ENCODE data around the gene SPATA20.

Gene SPATA20

DNA sequence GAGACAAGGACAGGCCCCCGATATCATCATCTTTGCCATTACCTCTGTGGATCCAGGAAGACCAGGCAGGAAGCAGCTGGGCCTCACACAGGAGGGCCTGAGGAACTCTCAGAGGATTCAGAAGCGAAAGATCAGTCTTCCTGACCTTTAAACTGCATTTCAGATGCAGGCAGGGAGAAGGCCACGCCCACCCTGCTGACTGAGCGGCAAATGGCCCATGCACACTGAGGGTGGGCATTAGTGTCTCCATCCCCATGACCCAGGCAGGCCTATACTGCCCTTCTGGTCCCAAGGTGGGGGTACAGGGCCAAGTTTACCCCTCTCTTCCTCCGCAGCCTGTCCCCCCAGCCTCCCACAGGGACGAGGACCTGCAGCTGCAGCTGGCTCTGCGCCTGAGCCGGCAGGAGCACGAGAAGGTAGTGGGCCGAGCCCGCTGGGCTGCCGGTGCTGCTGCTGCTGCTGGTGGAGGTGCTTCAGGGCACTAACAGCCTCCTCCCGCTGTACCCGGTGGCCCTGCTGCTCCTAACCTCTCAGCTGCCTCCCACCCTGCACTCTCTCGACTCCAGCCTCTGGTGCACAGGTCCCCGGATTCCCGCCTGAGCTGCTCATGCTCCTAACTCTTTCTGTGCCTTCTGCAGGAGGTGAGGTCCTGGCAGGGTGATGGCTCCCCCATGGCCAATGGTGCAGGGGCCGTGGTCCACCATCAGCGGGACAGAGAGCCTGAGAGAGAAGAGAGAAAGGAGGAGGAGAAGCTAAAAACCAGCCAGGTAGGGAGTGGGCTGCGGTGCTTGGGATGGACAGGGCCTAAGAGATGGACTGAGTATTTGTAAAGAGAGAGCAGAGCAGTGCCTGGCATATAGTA is 8.2 kb upstream of the SPATA20 start:
- in situ Hi-C loops (cut with HindIII; ENCODE audit: low sequenced_read_pairs) = no loop called here

DNA sequence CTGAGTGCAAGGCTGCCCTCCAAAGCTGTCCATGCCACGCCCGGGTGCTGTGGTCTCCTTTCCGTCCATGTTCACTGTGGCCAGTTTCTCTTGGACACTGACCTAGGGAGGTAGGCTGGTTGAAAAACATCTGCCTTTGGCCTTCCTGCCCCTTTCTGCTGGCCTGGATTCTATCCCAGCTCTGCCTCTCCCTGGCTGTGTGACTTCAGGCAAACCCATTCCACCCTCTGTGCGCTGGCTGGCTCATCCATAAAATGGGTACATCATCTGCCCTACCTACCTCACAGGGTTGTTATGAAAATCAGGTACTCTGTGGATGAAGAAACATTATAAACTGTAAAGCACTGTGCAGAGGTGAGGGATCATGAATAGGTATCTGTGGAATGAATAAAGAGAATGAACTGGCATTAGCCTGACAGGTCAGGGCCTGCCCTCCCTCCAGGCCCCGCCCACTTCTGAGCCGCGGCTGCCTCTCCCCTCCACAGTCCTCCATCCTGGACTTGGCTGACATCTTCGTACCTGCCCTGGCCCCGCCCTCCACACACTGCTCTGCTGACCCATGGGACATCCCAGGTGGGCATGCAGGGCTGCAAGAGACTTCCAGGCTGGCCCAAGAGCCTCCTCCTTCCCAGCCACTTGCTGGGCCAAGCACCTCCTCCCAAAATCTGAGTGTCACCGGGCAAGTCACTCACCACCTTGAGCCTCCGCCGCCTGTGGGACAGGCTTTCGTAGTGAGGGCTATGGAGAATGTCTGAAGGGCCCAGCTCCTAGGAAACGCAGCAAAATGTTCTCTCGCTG is 7.0 kb upstream of the SPATA20 start:
- in situ Hi-C loops (cut with HindIII; ENCODE audit: low sequenced_read_pairs) = no loop called here

DNA sequence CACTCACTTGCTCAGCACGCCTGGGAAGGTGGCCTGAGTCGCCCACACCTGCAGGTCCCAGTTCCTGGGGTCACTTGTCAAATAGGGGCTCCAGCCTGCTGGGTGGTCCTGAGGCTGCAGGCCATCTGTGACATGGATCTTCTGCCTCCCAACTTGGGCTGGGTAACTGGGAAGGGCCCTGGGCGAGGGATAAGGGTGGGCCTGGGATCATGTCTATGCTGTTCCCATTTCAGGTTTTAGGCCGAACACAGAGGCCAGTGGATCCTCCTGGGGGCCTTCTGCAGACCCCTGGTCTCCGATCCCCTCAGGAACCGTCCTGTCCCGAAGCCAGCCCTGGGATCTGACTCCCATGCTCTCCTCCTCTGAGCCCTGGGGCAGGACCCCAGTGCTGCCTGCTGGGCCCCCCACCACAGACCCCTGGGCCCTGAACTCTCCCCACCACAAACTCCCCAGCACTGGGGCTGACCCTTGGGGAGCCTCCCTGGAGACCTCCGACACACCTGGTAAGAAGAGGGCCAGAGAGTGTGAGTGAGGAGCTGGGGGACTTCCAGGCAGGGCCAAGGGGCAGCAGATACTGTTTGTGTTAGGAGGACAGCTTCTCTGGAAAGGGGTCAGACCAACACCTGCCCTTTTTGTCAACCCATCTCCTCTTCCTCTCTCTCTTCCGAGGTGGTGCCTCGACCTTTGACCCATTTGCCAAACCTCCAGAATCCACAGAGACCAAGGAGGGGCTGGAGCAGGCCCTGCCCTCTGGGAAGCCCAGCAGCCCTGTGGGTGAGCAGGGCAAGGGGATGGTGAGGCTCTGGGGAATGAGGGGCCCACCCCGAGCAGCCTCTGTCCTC is 6.2 kb upstream of the SPATA20 start:
- in situ Hi-C loops (cut with HindIII; ENCODE audit: low sequenced_read_pairs) = no loop called here

DNA sequence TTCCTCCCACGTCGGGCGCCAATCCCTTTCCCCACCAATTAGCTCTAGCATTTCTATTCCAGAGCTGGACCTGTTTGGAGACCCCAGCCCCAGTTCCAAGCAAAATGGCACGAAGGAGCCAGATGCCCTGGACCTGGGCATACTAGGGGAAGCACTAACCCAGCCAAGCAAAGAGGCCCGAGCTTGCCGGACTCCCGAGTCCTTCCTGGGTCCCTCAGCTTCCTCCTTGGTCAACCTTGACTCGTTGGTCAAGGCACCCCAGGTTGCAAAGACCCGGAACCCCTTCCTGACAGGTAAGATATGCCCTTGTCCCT is 5.6 kb upstream of the SPATA20 start:
- in situ Hi-C loops (cut with HindIII; ENCODE audit: low sequenced_read_pairs) = no loop called here

DNA sequence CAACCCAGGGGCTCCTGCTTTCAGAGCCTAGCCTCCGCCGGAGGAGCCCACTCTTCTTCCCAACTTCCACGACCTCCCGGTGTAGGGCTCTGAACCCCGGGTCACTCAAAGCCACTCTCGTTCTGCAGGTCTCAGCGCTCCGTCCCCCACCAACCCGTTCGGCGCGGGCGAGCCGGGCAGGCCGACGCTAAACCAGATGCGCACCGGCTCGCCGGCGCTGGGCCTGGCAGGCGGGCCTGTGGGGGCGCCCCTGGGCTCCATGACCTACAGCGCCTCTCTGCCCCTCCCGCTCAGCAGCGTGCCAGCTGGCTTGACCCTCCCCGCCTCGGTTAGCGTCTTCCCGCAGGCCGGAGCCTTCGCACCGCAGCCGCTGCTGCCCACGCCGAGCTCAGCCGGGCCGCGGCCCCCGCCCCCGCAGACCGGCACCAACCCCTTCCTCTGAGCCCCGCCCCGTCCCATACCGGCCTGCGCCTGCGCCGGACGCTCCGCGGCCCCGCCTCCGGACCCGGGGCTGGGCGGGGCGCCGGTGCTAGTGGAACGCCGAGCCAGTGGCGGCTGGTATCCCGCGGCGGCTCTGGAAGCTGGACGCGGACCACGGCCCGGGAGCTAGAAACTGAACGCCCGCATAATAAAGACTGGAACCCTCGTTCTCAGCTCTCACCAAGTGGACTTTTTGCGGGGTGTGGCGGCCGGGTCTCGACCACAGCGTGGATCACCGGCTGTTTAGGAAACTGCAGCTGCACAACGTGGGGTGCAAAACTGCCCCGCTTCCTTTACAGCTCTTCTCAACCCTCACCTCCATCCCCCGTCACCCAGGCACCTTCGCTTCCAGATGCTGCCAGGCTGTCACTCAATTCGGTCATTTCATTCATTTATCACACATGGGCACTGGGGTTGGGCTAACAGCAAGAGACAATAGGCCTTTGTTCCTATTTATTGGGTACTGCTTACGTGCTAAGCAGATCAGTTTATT is 5.0 kb upstream of the SPATA20 start:
- in situ Hi-C loops (cut with HindIII; ENCODE audit: low sequenced_read_pairs) = no loop called here

DNA sequence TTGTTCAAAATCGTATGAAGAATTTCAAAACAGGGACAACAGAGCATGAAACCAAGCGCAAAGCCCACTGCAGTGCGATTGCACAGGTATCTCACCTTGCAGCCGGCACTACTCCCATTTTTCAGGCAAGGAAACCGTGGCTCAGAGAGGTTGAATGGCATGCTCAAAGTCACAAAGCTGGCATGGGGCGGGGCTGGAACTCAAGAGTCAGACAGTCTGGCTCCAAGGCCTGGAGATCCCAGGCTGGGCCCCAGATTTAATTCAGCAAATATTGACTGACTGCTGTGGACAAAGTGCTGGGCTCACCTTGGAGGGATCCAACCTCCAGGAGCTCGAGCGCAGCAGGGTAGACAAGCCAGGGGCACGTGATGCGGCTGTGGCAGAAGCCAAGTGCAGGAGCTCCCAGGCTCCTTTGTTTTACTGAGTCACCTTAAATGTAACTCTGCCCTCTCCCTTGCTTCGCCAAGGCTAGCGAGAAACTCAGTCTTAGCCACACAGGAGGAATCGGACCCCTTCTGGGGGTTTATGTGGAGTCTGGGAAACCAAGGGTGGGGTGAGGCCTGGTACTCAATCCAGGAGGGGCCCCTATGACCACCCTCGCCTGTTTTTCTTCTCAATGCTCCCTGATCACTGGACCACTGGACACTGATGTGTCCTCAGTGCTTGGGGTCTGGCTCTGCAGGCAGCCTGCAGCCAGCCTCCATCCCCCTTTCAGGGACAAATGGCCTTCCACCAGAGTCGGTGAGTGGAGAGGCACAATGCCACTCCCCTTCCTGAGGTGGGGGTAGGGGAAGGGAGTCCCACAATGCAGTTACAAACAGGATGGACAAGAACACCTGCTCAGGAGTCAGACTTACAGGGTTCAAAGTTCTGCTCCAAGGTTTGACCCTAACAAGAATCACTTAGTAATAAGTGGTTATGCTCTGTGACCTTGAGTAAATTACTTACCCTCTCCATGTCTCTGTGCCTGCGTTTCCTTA is 3.9 kb upstream of the SPATA20 start:
- in situ Hi-C loops (cut with HindIII; ENCODE audit: low sequenced_read_pairs) = no loop called here

DNA sequence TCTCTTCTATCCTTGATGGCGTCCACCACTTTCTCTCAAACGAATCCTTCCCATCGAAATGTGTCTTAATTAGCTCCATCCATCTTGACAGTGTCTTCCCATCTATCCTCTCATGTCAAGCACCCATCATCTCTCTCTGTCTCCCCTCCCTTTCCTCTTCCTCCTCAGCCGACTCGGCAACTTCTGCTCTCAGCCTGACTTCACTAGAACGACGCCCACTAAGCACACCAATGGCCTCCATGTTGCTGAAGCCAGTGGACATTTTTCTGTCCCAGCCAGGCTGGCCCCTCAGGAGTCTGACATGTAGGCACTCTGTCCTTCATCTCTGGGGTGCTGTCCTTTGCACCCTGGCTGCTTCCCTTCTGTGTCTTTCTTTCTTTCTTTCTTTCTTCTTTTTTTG is 2.5 kb upstream of the SPATA20 start:
- in situ Hi-C loops (cut with HindIII; ENCODE audit: low sequenced_read_pairs) = no loop called here

DNA sequence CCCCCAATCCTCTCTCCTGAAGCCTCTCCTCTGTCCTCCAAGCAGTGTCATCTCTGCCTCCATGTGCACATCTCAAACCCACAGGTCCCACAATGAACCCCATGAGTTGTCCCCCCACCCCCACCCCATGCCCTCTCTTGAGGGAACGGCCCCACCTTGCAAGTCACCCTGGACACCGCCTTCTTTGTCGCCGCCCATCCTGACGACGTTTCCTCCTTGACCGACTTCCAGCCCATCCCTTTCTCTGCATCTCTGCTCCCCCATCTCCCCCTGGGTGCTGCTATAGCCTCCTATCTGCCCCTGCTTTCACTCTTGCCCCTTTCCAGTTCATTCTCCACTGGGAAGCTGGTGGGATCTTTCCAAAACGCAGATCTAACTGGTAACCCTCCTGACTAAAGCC is 1.7 kb upstream of the SPATA20 start:
- in situ Hi-C loops (cut with HindIII; ENCODE audit: low sequenced_read_pairs) = no loop called here

DNA sequence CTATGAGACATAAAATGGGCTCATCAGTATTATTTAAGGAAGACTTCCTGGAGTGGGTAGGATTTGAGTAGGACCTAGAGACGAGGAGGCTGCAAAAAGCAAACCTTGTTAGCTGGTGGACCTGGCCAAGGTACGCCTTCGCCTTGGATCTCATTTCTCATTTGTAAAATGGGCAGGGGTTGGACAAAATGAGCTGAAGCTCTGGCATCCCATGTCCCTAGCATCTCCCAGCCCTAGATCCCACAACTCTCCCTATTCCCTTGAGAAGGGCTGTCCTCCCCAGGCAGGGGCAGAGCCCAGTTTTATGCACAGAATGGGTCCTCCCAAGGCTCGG is 306 bp upstream of the SPATA20 start:
- in situ Hi-C loops (cut with HindIII; ENCODE audit: low sequenced_read_pairs) = no loop called here

DNA sequence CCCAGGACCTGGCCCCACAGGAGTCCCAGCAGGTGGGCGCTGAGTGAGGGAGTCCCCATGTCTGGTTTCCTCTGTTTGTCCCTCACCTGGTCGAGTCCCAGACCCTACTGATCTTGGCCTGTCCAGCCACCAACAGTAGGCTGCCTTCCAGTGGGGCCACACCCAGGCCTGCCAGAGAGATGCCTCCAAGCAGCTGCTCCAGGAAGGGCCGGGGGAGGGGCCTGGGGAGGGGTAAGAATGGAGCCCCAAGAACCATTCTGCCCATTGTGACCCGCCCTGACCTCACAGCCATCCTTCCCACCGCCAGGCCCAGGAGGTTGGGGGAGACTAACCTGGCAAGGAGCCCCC is 736 bp downstream of the SPATA20 start:
- in situ Hi-C loops (cut with HindIII; ENCODE audit: low sequenced_read_pairs) = no loop called here

DNA sequence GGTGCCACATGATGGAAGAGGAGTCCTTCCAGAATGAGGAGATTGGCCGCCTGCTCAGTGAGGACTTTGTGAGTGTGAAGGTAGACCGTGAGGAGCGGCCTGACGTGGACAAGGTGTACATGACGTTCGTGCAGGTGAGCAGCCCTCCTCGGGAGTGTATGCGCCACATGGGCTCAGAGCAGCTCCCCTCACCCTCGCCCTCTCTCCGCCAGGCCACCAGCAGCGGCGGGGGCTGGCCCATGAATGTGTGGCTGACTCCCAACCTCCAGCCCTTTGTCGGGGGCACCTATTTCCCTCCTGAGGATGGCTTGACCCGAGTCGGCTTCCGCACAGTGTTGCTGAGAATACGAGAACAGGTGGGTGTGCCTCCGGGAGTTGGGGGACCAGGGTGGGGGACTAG is 1.9 kb downstream of the SPATA20 start:
- in situ Hi-C loops (cut with HindIII; ENCODE audit: low sequenced_read_pairs) = no loop called here

DNA sequence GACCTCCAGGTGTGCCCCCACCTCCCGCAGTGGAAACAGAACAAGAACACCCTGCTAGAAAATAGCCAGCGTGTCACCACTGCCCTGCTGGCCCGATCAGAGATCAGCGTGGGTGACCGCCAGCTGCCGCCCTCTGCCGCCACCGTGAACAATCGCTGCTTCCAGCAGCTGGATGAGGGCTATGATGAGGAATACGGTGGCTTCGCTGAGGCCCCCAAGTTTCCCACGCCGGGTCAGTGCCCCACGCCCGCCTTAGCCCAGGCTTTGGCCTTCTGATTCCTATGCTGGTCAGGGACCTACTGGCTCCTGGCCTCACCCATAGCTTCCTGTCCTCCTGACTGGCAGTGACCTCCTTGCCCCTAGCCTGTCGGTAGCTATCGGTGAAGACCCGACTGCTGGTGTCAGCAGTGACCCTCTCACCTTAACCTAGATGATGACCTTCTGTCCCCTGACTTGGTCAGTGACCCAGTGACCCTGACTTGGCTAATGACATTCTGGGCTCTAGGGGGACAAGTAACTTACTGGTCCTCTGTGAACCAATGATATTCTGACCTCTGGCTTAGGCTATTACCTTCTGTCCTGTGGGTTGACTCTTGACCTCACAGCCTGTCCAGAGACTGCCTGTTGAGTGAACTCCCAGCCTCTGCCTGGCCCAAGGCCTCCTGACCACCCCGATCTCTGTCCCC is 2.4 kb downstream of the SPATA20 start:
- in situ Hi-C loops (cut with HindIII; ENCODE audit: low sequenced_read_pairs) = no loop called here

DNA sequence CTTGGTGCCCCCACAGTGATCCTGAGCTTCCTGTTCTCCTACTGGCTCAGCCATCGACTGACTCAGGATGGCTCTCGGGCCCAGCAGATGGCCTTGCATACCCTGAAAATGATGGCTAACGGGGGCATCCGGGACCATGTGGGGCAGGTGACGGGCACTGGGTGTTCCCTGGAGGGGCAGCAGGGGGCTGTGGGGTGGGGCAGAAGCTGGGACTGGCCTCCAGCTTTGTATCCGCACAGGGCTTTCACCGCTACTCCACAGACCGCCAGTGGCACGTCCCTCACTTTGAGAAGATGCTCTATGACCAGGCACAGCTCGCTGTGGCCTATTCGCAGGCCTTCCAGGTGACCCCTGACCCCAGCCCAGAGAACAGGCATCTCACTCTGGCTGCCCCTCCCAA is 3.0 kb downstream of the SPATA20 start:
- in situ Hi-C loops (cut with HindIII; ENCODE audit: low sequenced_read_pairs) = no loop called here

DNA sequence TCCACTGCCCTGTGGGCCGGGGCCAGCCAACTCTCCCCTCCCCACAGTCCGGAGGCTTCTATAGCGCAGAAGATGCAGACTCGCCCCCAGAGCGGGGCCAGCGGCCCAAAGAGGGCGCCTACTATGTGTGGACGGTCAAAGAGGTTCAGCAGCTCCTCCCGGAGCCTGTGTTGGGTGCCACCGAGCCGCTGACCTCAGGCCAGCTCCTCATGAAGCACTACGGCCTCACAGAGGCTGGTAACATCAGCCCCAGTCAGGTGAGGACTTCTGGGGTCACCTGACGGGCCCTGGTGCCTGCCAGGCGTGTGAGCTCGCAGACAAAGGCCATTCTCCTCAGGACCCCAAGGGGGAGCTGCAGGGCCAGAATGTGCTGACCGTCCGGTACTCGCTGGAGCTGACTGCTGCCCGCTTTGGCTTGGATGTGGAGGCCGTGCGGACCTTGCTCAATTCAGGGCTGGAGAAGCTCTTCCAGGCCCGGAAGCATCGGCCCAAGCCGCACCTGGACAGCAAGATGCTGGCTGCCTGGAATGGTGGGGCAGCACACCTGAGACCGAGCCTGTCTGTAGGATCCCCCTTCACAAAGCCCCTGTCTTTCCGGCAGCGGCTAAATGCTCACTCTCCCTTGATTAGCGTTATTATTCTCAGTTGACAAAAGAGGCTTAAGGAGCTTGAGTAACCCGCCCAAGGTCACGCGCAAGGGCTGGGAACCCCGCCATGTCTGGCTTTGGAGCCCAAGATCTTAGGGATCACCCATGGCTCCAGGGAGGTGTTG is 3.9 kb downstream of the SPATA20 start:
- in situ Hi-C loops (cut with HindIII; ENCODE audit: low sequenced_read_pairs) = no loop called here

DNA sequence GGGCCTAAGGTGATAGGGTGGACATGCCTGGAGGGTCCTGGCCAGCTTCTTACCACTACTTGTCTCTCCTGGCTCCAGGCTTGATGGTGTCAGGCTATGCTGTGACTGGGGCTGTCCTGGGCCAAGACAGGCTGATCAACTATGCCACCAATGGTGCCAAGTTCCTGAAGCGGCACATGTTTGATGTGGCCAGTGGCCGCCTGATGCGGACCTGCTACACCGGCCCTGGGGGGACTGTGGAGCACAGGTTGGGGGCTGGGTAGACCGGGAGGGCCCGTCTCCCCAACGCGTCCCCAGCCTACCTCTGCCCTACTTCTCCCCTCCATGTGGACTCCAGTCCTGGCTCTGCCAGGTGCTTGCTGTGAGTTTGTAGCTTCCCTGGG is 4.5 kb downstream of the SPATA20 start:
- in situ Hi-C loops (cut with HindIII; ENCODE audit: low sequenced_read_pairs) = no loop called here

DNA sequence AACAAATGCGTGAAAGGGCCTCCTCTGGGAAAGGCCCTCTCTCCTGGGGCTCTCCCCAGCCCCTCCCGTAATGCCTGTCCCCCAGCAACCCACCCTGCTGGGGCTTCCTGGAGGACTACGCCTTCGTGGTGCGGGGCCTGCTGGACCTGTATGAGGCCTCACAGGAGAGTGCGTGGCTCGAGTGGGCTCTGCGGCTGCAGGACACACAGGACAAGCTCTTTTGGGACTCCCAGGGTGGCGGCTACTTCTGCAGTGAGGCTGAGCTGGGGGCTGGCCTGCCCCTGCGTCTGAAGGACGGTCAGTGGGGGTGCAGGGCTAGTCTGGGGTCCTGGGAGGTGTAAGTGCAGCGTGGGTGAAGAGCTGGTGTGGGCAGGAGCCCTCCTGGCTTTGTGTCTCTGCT is 4.9 kb downstream of the SPATA20 start:
- in situ Hi-C loops (cut with HindIII; ENCODE audit: low sequenced_read_pairs) = no loop called here

DNA sequence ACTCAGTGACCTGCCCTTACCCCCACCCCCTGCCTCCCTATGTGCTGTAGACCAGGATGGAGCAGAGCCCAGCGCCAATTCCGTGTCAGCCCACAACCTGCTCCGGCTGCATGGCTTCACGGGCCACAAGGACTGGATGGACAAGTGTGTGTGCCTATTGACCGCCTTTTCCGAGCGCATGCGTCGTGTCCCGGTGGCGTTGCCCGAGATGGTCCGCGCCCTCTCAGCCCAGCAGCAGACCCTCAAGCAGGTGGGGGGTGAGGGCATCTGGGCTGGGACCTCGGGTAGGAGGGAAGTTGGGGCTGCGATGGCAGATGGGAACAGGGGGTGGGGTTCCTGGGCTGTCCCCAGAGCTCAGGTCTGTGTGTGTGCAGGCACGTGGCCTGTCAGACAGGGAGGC is 7.2 kb downstream of the SPATA20 start:
- in situ Hi-C loops (cut with HindIII; ENCODE audit: low sequenced_read_pairs) = no loop called here

DNA sequence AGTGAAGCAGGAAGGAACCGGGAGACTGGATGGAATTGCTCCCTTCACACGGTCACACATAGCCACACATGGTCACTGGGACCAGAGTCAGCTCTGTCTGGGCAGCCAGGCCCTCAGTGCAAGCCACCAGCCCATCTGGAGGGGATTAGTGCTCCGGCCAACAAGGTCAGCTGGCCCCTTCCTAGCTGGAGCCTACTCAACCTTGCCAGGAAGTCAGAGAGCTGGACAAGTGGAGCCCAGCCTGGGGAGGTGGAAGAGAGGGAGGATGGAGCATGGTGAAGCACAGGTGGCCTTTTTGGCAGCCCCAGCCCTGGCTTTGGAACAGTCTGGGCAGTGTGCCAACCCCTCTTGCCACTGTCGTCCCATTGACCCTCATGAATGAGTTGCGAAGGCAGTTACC is 9.8 kb downstream of the SPATA20 start:
- in situ Hi-C loops (cut with HindIII; ENCODE audit: low sequenced_read_pairs) = no loop called here

Data from DLD1 (cell line).